Left lobe of liver (tissue), 2 donors: ENCODE results near the gene RBM47. TPM values are rescaled to one million over a fixed set of nuclear protein-coding genes. Genes with fewer than 3 reads are reported as not detected.
"Not testable (repeated sequence)": the region's sequence is repeated elsewhere in the genome, so short reads cannot be mapped to it uniquely, and the experiment has no call there.

ENCODE experiments used
- ATAC-seq: fragments of 200-7000 bp; cut with Tn5 transposase; one replicate; pipeline ENCODE4 v1.9.1; 2020; ENCODE audit warnings: mild to moderate bottlenecking, moderate library complexity
- DNase-seq: peaks from one replicate; pipeline ENCODE4 v3.0.0-alpha.2; 2020; ENCODE audit warnings: low spot score
- total RNA-seq: library from RNA; stranded (reverse); gene quantifications from one replicate; pipeline ENCODE4 v1.2.1, GENCODE V29; 2021
- donor health status: DM: no; HTN: no; CAD: no; lungs with moderate emphysema.
- donor health status: DM: no; HTN: yes; CAD: no.

RBM47 gene
- total RNA-seq, 1 donor from 2014 or later, result 56.5 TPM

GRCh38 chr4:40546506-40546905 lies 83.2 kb downstream of the RBM47 start:
- ATAC-seq (peak; percentile 79), DNase-seq (peak; percentile 87)

GRCh38 chr4:40545487-40545886 lies 84.2 kb downstream of the RBM47 start:
- ATAC-seq, DNase-seq: not testable (repeated sequence)

- no peak for ATAC-seq
- DNase-seq, result no peak
Measured at GRCh38 chr4:40544221-40544620, 85.4 kb downstream of the RBM47 start.

GRCh38 chr4:40540800-40541199 lies 88.9 kb downstream of the RBM47 start:
- ATAC-seq, result no peak
- DNase-seq, result no peak

GRCh38 chr4:40536032-40536431 lies 93.6 kb downstream of the RBM47 start:
- DNase-seq (no peak), ATAC-seq (no peak)

- ATAC-seq, result no peak
Measured at GRCh38 chr4:40531636-40532023, 98.0 kb downstream of the RBM47 start.

GRCh38 chr4:40530961-40531635 lies 98.6 kb downstream of the RBM47 start:
- no peak for DNase-seq

More at GRCh38 chr4:40531636-40532023, 98.0 kb downstream of the RBM47 start:
- no peak for DNase-seq

GRCh38 chr4:40526741-40527140 lies 102.9 kb downstream of the RBM47 start:
- DNase-seq (no peak), ATAC-seq (no peak)

More at GRCh38 chr4:40530961-40531635, 98.6 kb downstream of the RBM47 start:
- peak; percentile 27 for ATAC-seq

- ATAC-seq (peak; percentile 79), DNase-seq (no peak)
Measured at GRCh38 chr4:40525752-40526598, 103.7 kb downstream of the RBM47 start.

- ATAC-seq (peak; percentile 75), DNase-seq (no peak)
Measured at GRCh38 chr4:40524366-40525041, 105.2 kb downstream of the RBM47 start.

- ATAC-seq (no peak), DNase-seq (no peak)
Measured at GRCh38 chr4:40523581-40523980, 106.1 kb downstream of the RBM47 start.

- ATAC-seq (no peak), DNase-seq (no peak)
Measured at GRCh38 chr4:40521957-40522356, 107.7 kb downstream of the RBM47 start.

GRCh38 chr4:40520533-40520932 lies 109.1 kb downstream of the RBM47 start:
- DNase-seq (no peak), ATAC-seq (no peak)

GRCh38 chr4:40517081-40517480 lies 112.6 kb downstream of the RBM47 start:
- not testable (repeated sequence) for ATAC-seq, DNase-seq

- DNase-seq, result no peak
Measured at GRCh38 chr4:40516651-40517050, 113.0 kb downstream of the RBM47 start.

GRCh38 chr4:40515398-40516293 lies 114.0 kb downstream of the RBM47 start:
- DNase-seq, result peak; percentile 80

More at GRCh38 chr4:40516651-40517050, 113.0 kb downstream of the RBM47 start:
- no peak for ATAC-seq

GRCh38 chr4:40515037-40515397 lies 114.6 kb downstream of the RBM47 start:
- ATAC-seq (peak; percentile 19), DNase-seq (no peak)

More at GRCh38 chr4:40515398-40516293, 114.0 kb downstream of the RBM47 start:
- peak; percentile 71 for ATAC-seq

GRCh38 chr4:40514497-40514951 lies 115.1 kb downstream of the RBM47 start:
- DNase-seq, result peak; percentile 79
- peak; percentile 78 for ATAC-seq

- DNase-seq (no peak), ATAC-seq (no peak)
Measured at GRCh38 chr4:40511036-40511614, 118.5 kb downstream of the RBM47 start.

- DNase-seq (no peak), ATAC-seq (peak; percentile 44)
Measured at GRCh38 chr4:40507977-40508376, 121.7 kb downstream of the RBM47 start.
